CD4-positive, CD25-positive, alpha-beta regulatory T cell (primary cell): Measurements from ENCODE around the gene SZT2. TPM values are rescaled to one million over a fixed set of nuclear protein-coding genes. Genes with fewer than 3 reads are reported as not detected.
"Not testable (repeated sequence)": the region's sequence is repeated elsewhere in the genome, so short reads cannot be mapped to it uniquely, and the experiment has no call there.

Experiments used
- ATAC-seq, 2 donors: fragments of 150-1000 bp; cut with Tn5 transposase; one replicate each; pipeline ENCODE4 v1.10.0; 2021; ENCODE audit warnings: low read depth in 2 of 2, moderate number of reproducible peaks in 2 of 2, moderate library complexity in 1 of 2
- DNase-seq, 3 donors: peaks; one replicate each; pipeline versions ENCODE4 v3.0.0 to v3.0.0-alpha.2; 2012 to 2022; ENCODE audit warnings: mixed read lengths in 1 of 3
- H3K27ac ChIP-seq: one replicate; pipeline ENCODE4 v1.7.0; 2013; ENCODE audit warnings: mild to moderate bottlenecking, low read length; ENCODE audit not compliant: insufficient read depth, poor library complexity, severe bottlenecking
- H3K27me3 ChIP-seq: one replicate; pipeline ENCODE4 v1.7.0; 2013; ENCODE audit warnings: low read length; ENCODE audit not compliant: control insufficient read depth, insufficient read depth
- H3K36me3 ChIP-seq: one replicate; pipeline ENCODE4 v1.7.0; 2013; ENCODE audit warnings: mild to moderate bottlenecking, low read length, moderate library complexity; ENCODE audit not compliant: control insufficient read depth, insufficient read depth
- H3K4me1 ChIP-seq: 2 replicates; pipeline ENCODE4 v1.7.0; 2013; ENCODE audit warnings: mild to moderate bottlenecking, low read length; ENCODE audit not compliant: insufficient read depth, control insufficient read depth, poor library complexity, severe bottlenecking
- H3K4me3 ChIP-seq: one replicate; pipeline ENCODE4 v1.7.0; 2013; ENCODE audit warnings: low read depth, mild to moderate bottlenecking, low read length, moderate library complexity
- H3K9me3 ChIP-seq, 2 experiments: 1 replicate in 1 of 2; 2 replicates in 1 of 2; pipeline ENCODE4 v1.7.0; 2013; ENCODE audit warnings: low read length in 2 of 2, mild to moderate bottlenecking in 1 of 2, moderate library complexity in 1 of 2; ENCODE audit not compliant: control insufficient read depth in 2 of 2
- H3K27ac Mint-ChIP-seq, 3 donors: one replicate each; pipeline ENCODE4 v1.8.0; 2020 to 2022; ENCODE audit warnings: mild to moderate bottlenecking in 3 of 3, mixed read lengths in 3 of 3, moderate library complexity in 2 of 3
- H3K27me3 Mint-ChIP-seq: one replicate; pipeline ENCODE4 v1.8.0; 2022; ENCODE audit warnings: mild to moderate bottlenecking, mixed read lengths
- H3K36me3 Mint-ChIP-seq: one replicate; pipeline ENCODE4 v1.8.0; 2020; ENCODE audit warnings: mixed read lengths
- H3K4me1 Mint-ChIP-seq, 4 donors: one replicate each; pipeline ENCODE4 v1.8.0; 2020 to 2022; ENCODE audit warnings: mixed read lengths in 4 of 4, mild to moderate bottlenecking in 1 of 4
- H3K4me3 Mint-ChIP-seq, 4 donors: one replicate each; pipeline ENCODE4 v1.8.0; 2020 to 2022; ENCODE audit warnings: mild to moderate bottlenecking in 4 of 4, mixed read lengths in 4 of 4, moderate library complexity in 3 of 4
- H3K9me3 Mint-ChIP-seq, 7 donors: one replicate each; pipeline ENCODE4 v1.8.0; 2020 to 2022; ENCODE audit warnings: mixed read lengths in 7 of 7, mild to moderate bottlenecking in 3 of 7, moderate library complexity in 2 of 7
- polyA plus RNA-seq, 4 donors: library from polyadenylated mRNA; unstranded; fragments of 300-500 nt; fragmentation: Illumina TruSeq; gene quantifications; one replicate each; pipeline ENCODE4 v1.2.3, GENCODE V29; 2021
- total RNA-seq: library from RNA; stranded (reverse); gene quantifications from one replicate; pipeline ENCODE4 v1.2.3, GENCODE V29; 2022

SZT2 gene
- total and polyA plus RNA-seq, 5 donors from 2014 or later, result 1.5 to 107 (median 3.9) TPM

DNA sequence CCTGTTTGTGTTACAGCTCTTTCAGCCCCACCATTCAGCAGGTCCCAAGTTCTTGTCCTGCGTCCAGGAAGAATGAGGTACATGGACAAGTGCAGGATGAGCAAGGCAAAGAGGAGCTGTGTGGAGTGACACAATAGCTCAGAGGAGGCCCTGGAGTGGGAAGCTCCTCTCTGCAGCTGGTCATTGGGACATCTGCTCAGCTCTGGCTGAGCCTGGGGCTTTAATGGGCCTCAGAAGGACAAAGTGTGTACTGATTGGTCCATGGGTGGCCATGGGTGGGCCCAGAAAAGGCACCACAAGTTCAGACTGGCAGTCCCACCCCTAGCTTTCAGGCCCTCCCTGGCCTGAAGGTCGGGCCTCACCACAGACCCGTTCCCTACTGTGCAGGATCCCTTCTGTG is 78.7 kb downstream of the SZT2 start:
- Mint-ChIP-seq H3K36me3 (no peaks in the 10 kb centered on the region), H3K4me1 (peaks cover 0 to 2% (median 0%) of the 10 kb centered on the region in 4 donors), H3K27me3 (no peaks in the 10 kb centered on the region), H3K9me3 (no peaks in the 10 kb centered on the region), H3K4me3 (no peak overlapping the region), H3K27ac (no peak overlapping the region)
- ATAC-seq, result no peak
- Histone ChIP-seq H3K36me3 (no peaks in the 10 kb centered on the region), H3K27ac (no peak overlapping the region), H3K4me1 (no peaks in the 10 kb centered on the region), H3K4me3 (no peak overlapping the region), H3K27me3 (no peaks in the 10 kb centered on the region), H3K9me3 (no peaks in the 10 kb centered on the region)
- DNase-seq, result no peak

DNA sequence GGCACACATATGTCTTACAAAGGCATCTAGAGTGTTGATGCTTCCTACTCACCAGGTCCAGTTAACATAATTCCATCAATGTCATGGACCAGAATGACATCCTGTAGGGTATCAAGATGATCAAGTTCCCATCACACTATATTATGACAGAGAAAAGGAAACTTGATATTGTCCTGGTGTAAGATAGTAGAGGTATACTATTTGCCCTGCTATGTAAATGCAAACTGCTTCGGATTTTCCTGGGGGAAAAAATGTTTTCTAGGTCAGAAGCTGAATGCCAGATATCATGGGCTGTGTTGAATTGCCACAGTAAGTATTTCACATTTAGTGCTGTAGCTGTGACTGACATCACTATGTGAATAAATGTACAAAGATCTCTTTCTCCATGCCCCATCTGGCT is 80.2 kb downstream of the SZT2 start:
- no peak overlapping the region for H3K27ac ChIP-seq
- Mint-ChIP-seq H3K4me1 (peaks cover 0 to 2% (median 0%) of the 10 kb centered on the region in 4 donors), H3K27me3 (peaks cover 8% of the 10 kb centered on the region), H3K36me3 (no peaks in the 10 kb centered on the region), H3K4me3 (no peak overlapping the region), H3K9me3 (no peaks in the 10 kb centered on the region), H3K27ac (no peak overlapping the region)
- no peak for DNase-seq
- H3K36me3 ChIP-seq, result no peaks in the 10 kb centered on the region
- no peak for ATAC-seq
- H3K4me1 ChIP-seq, result no peaks in the 10 kb centered on the region
- no peaks in the 10 kb centered on the region for H3K27me3 ChIP-seq
- H3K4me3 ChIP-seq, result no peak overlapping the region
- no peaks in the 10 kb centered on the region for H3K9me3 ChIP-seq

DNA sequence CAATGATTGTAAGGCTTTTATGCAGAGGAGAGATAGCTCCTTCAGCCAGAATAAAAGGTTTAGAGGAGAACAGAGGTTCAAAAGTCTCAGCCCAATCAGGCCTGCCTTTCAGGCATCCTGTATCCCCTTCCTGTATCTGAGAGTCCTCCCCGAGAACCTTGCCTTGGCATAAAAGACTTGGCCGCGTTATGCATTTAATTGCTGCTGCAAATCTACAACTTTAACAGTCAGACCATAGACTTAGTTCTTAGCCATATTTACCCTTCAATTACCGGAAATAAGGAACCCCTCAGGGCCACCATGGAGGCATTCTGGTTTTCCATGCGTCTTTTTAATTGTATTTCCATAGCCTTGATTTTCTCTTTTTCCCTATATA is 82.4 kb downstream of the SZT2 start:
- no peak overlapping the region for H3K4me3 Mint-ChIP-seq
- H3K4me3 ChIP-seq, result no peak overlapping the region
- H3K9me3 ChIP-seq, result no peaks in the 10 kb centered on the region
- no peak overlapping the region for H3K27ac ChIP-seq
- no peak overlapping the region for H3K27ac Mint-ChIP-seq
- H3K36me3 ChIP-seq, result no peaks in the 10 kb centered on the region
- H3K27me3 Mint-ChIP-seq, result peaks cover 16% of the 10 kb centered on the region
- H3K36me3 Mint-ChIP-seq, result no peaks in the 10 kb centered on the region
- peaks cover 11% of the 10 kb centered on the region for H3K27me3 ChIP-seq
- ATAC-seq (no peak), DNase-seq (no peak)
- H3K9me3 Mint-ChIP-seq, result peaks cover 0 to 2% (median 0%) of the 10 kb centered on the region in 7 donors
- no peaks in the 10 kb centered on the region for H3K4me1 ChIP-seq
- H3K4me1 Mint-ChIP-seq, result no peaks in the 10 kb centered on the region

DNA sequence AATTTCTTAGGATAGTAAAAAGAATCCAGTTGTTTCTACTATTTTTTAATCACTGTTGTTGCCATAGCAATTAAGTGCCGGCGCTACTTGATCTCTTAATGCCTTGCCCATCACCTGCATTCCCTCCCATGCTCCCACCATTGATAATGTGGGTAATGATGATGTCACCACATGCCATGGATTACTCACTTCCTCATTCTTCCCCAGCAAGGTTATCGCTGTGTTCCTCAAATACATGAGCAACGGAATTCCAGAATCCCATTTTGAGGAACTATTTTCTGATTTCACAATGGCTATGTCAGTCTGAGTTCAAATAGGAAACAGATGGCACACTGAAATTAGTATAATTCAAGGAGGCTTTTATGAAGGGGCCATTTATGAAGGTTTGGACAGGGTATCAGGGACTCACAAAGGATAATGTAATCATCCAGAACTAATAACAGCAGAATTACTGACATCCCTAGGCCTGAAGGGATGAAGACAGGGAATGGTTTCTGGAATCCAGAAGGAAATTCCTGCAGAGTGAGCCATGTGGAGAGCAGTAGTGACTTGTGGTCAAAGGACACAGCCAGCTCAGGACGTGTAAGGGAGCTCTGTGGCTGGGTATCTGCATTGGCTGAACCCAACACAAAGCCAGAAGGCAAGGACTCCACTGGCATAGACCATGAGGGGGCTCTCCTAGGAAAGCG is 82.9 kb downstream of the SZT2 start:
- H3K27ac ChIP-seq, ATAC-seq, H3K27ac Mint-ChIP-seq, H3K9me3 ChIP-seq, H3K4me1 ChIP-seq, H3K9me3 Mint-ChIP-seq, H3K36me3 ChIP-seq, H3K4me3 Mint-ChIP-seq, H3K4me3 ChIP-seq, H3K4me1 Mint-ChIP-seq, H3K36me3 Mint-ChIP-seq, DNase-seq: not testable (repeated sequence)
- peaks cover 21% of the 10 kb centered on the region for H3K27me3 Mint-ChIP-seq
- peaks cover 16% of the 10 kb centered on the region for H3K27me3 ChIP-seq

DNA sequence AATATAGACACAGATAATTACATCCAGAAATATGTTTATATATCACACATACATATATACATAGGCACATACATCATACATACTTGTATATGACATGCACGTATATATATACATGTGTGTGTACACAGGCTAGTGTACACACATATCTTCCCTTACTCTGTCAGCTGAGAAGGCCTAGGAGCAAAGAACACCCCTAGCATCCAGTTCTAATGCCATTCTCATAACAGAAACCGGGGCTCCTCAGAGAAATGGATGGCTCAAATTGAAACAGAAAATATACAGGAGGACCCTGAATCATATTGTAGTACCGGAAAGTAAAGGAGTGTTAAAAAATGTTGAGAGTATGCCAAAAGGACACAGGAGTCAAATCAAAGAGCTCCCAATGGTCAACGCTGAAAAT is 83.8 kb downstream of the SZT2 start:
- Histone ChIP-seq H3K36me3 (no peaks in the 10 kb centered on the region), H3K27ac (no peak overlapping the region), H3K4me1 (no peaks in the 10 kb centered on the region), H3K9me3 (no peaks in the 10 kb centered on the region), H3K4me3 (no peak overlapping the region), H3K27me3 (peaks cover 19% of the 10 kb centered on the region)
- DNase-seq (no peak), ATAC-seq (no peak)
- no peak overlapping the region for H3K4me3 Mint-ChIP-seq
- no peaks in the 10 kb centered on the region for H3K36me3 Mint-ChIP-seq
- H3K27ac Mint-ChIP-seq, result no peak overlapping the region
- peaks cover 0 to 5% (median 0%) of the 10 kb centered on the region in 4 donors for H3K4me1 Mint-ChIP-seq
- peaks cover 25% of the 10 kb centered on the region for H3K27me3 Mint-ChIP-seq
- peaks cover 0 to 2% (median 0%) of the 10 kb centered on the region in 7 donors for H3K9me3 Mint-ChIP-seq

DNA sequence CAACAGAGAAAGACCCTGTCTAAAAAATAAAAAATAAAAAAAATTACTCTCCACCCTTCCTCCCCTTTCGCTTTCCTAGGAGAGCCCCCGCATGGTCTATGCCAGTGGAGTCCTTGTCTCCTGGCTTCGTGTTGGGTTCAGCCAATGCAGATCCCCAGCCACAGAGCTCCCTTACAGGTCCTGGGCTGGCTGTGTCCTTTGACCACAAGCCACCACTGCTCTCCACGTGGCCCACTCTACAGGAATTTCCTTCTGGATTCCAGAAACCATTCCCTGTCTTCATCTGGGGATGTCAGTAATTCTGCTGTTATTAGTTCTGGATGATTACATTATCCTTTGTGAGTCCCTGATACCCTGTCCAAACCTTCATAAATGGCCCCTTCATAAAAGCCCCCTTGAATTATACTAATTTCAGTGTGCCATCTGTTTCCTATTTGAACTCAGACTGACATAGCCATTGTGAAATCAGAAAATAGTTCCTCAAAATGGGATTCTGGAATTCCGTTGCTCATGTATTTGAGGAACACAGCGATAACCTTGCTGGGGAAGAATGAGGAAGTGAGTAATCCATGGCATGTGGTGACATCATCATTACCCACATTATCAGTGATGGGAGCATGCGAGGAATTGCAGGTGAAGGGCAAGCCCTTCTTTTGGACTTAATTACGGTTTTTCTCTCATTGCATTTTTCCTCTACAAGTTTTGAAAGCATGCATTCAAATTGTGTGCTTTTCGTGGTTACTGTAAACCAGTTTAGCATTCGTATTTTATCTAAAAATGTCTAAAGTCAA is 86.1 kb downstream of the SZT2 start:
- H3K36me3 Mint-ChIP-seq, H3K9me3 Mint-ChIP-seq, H3K4me3 Mint-ChIP-seq, DNase-seq, H3K27ac Mint-ChIP-seq, H3K4me1 Mint-ChIP-seq, H3K9me3 ChIP-seq, H3K4me3 ChIP-seq, H3K4me1 ChIP-seq, H3K36me3 ChIP-seq, ATAC-seq, H3K27ac ChIP-seq: not testable (repeated sequence)
- H3K27me3 Mint-ChIP-seq, result peaks cover 44% of the 10 kb centered on the region
- peaks cover 21% of the 10 kb centered on the region for H3K27me3 ChIP-seq

DNA sequence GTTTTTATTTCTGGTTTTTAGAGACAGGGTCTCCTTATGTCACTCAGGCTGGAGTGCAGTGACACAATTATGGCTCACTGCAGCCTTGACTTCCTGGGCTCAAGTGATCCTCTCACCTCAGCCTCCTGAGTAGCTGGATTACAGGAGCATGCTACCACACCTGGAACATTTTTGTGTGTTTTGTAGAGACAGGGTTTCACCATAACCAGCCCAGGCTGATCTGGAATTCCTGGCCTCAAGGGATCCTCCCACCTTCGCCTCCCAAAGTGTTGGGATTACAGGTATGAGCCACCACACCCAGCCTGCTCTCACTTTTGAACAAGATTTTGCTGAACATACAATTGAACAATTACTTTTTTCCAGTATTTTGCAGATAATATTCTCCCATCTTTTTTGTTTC is 88.0 kb downstream of the SZT2 start:
- peaks cover 0 to 2% (median 0%) of the 10 kb centered on the region in 7 donors for H3K9me3 Mint-ChIP-seq
- H3K4me3 Mint-ChIP-seq, result no peak overlapping the region
- Histone ChIP-seq H3K4me3 (no peak overlapping the region), H3K4me1 (no peaks in the 10 kb centered on the region), H3K36me3 (no peaks in the 10 kb centered on the region), H3K27me3 (peaks cover 21% of the 10 kb centered on the region), H3K9me3 (no peaks in the 10 kb centered on the region), H3K27ac (no peak overlapping the region)
- ATAC-seq (no peak), DNase-seq (no peak)
- peaks cover 0 to 5% (median 1%) of the 10 kb centered on the region in 4 donors for H3K4me1 Mint-ChIP-seq
- H3K27me3 Mint-ChIP-seq, result peaks cover 48% of the 10 kb centered on the region
- no peak overlapping the region for H3K27ac Mint-ChIP-seq
- no peaks in the 10 kb centered on the region for H3K36me3 Mint-ChIP-seq

DNA sequence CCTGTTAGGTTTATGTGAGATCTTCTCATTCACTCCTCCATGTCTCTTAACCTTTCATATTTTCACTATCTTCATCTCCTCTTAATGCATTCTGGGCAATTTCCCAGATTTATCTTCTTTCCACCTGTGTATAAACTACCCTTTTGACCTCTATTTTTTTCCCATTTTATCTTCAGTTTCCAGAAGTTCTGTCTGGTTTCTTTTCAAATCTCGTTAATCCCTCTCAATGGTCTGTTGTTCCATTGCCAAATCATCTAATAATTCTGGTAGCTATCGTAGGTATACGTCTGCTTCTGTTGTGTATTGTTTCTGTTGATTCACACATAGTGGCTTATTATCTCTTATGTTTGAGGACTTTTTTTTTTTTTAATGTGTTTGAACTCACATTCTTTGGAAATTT is 89.7 kb downstream of the SZT2 start:
- Mint-ChIP-seq H3K4me3 (no peak overlapping the region), H3K4me1 (peaks cover 0 to 5% (median 4%) of the 10 kb centered on the region in 4 donors), H3K27me3 (peaks cover 48% of the 10 kb centered on the region), H3K9me3 (peaks cover 0 to 2% (median 0%) of the 10 kb centered on the region in 7 donors), H3K27ac (no peak overlapping the region), H3K36me3 (no peaks in the 10 kb centered on the region)
- DNase-seq (no peak), ATAC-seq (no peak)
- Histone ChIP-seq H3K27me3 (peaks cover 21% of the 10 kb centered on the region), H3K27ac (no peak overlapping the region), H3K36me3 (no peaks in the 10 kb centered on the region), H3K4me3 (no peak overlapping the region), H3K9me3 (no peaks in the 10 kb centered on the region), H3K4me1 (no peaks in the 10 kb centered on the region)
